ENCODE results near the gene P2RY2.

P2RY2 gene

GRCh38 chr11:73246303-73246702 lies 28.2 kb downstream of the P2RY2 start:
- H3K9me2 ChIP-seq (replicated peaks; ENCODE audit: insufficient read depth, low read length) = no peaks in the 10 kb centered on the region
- no peak overlapping the region for H3K27ac ChIP-seq (ENCODE audit: low read length)
- H3K4me3 ChIP-seq (ENCODE audit: low read length) = no peak overlapping the region
- H3K4me1 ChIP-seq (ENCODE audit: low read length) = peaks cover 31% of the 10 kb centered on the region
- TF ChIP-seq EZH2phosphoT487 (IDR thresholded peaks at IDR 0.05; ENCODE audit: low read length) (no peak), CTCF (IDR thresholded peaks at IDR 0.05; ENCODE audit: low read length) (no peak), EZH2 (optimal IDR thresholded peaks at IDR 0.05; ENCODE audit: low read depth, low read length) (no peak)
- peaks cover 26% of the 10 kb centered on the region for H3F3A ChIP-seq (ENCODE audit: insufficient read depth, low read length)
- H4K20me1 ChIP-seq (ENCODE audit: insufficient read depth, low read length) = no peaks in the 10 kb centered on the region
- H3K27me3 ChIP-seq (replicated peaks; ENCODE audit: insufficient read depth, low read length) = no peaks in the 10 kb centered on the region
- H2AFZ ChIP-seq (ENCODE audit: low read length) = no peak overlapping the region
- H3K79me2 ChIP-seq (ENCODE audit: low read length) = no peaks in the 10 kb centered on the region
- no peak for DNase-seq
- no peaks in the 10 kb centered on the region for H3K36me3 ChIP-seq (replicated peaks; ENCODE audit: insufficient read depth, low read length)
- no peak overlapping the region for H3K4me2 ChIP-seq (ENCODE audit: low read depth, low read length)
- no peaks in the 10 kb centered on the region for H3K9me3 ChIP-seq (replicated peaks; ENCODE audit: insufficient read depth, low read length)
- H3K9ac ChIP-seq (ENCODE audit: low read length) = no peak overlapping the region

GRCh38 chr11:73248526-73249185 lies 30.6 kb downstream of the P2RY2 start:
- H3K4me2 ChIP-seq (ENCODE audit: low read depth, low read length) = peak overlapping the region; percentile 36; the same call in 1 of the 2 replicates
- H3K9me2 ChIP-seq (replicated peaks; ENCODE audit: insufficient read depth, low read length) = no peaks in the 10 kb centered on the region
- H3K9me3 ChIP-seq (replicated peaks; ENCODE audit: insufficient read depth, low read length) = no peaks in the 10 kb centered on the region
- H3K9ac ChIP-seq (ENCODE audit: low read length) = peak overlapping the region; percentile 48
- 0 out of 2 replicates have a peak overlapping the region, but pooled peaks have one; percentile 39 for H2AFZ ChIP-seq (ENCODE audit: low read length)
- DNase-seq = no peak
- H3K4me1 ChIP-seq (ENCODE audit: low read length) = peaks cover 26% of the 10 kb centered on the region
- H3F3A ChIP-seq (ENCODE audit: insufficient read depth, low read length) = peaks cover 34% of the 10 kb centered on the region
- H4K20me1 ChIP-seq (ENCODE audit: insufficient read depth, low read length) = no peaks in the 10 kb centered on the region
- no peaks in the 10 kb centered on the region for H3K27me3 ChIP-seq (replicated peaks; ENCODE audit: insufficient read depth, low read length)
- H3K36me3 ChIP-seq (replicated peaks; ENCODE audit: insufficient read depth, low read length) = no peaks in the 10 kb centered on the region
- peak overlapping the region; percentile 98 for H3K27ac ChIP-seq (ENCODE audit: low read length)
- no peak for TF ChIP-seq CTCF (IDR thresholded peaks at IDR 0.05; ENCODE audit: low read length)
- TF ChIP-seq EZH2 (optimal IDR thresholded peaks at IDR 0.05; ENCODE audit: low read depth, low read length) = no peak
- no peak for TF ChIP-seq EZH2phosphoT487 (IDR thresholded peaks at IDR 0.05; ENCODE audit: low read length)
- H3K79me2 ChIP-seq (ENCODE audit: low read length) = no peaks in the 10 kb centered on the region
- H3K4me3 ChIP-seq (ENCODE audit: low read length) = no peak overlapping the region

GRCh38 chr11:73249304-73249703 lies 31.2 kb downstream of the P2RY2 start:
- Histone ChIP-seq H3K9me2 (replicated peaks; ENCODE audit: insufficient read depth, low read length) (no peaks in the 10 kb centered on the region), H3K9me3 (replicated peaks; ENCODE audit: insufficient read depth, low read length) (no peaks in the 10 kb centered on the region), H4K20me1 (ENCODE audit: insufficient read depth, low read length) (no peaks in the 10 kb centered on the region), H2AFZ (ENCODE audit: low read length) (no peak overlapping the region), H3K36me3 (replicated peaks; ENCODE audit: insufficient read depth, low read length) (no peaks in the 10 kb centered on the region), H3K27ac (ENCODE audit: low read length) (peak overlapping the region; percentile 98), H3K4me1 (ENCODE audit: low read length) (peaks cover 26% of the 10 kb centered on the region), H3K79me2 (ENCODE audit: low read length) (no peaks in the 10 kb centered on the region), H3F3A (ENCODE audit: insufficient read depth, low read length) (peaks cover 34% of the 10 kb centered on the region), H3K4me3 (ENCODE audit: low read length) (peak overlapping the region; percentile 32; the same call in 1 of the 2 replicates), H3K4me2 (ENCODE audit: low read depth, low read length) (peak overlapping the region; percentile 58; the same call in 1 of the 2 replicates), H3K27me3 (replicated peaks; ENCODE audit: insufficient read depth, low read length) (no peaks in the 10 kb centered on the region), H3K9ac (ENCODE audit: low read length) (peak overlapping the region; percentile 88)
- TF ChIP-seq EZH2 (optimal IDR thresholded peaks at IDR 0.05; ENCODE audit: low read depth, low read length) (no peak), CTCF (IDR thresholded peaks at IDR 0.05; ENCODE audit: low read length) (no peak), EZH2phosphoT487 (IDR thresholded peaks at IDR 0.05; ENCODE audit: low read length) (no peak)
- peak; percentile 97 for DNase-seq
